Neural cell (in vitro differentiated cells): ENCODE results near the gene LDLRAD4. TPM values are rescaled to one million over a fixed set of nuclear protein-coding genes. Genes with fewer than 3 reads are reported as not detected.
"Not testable (repeated sequence)": the region's sequence is repeated elsewhere in the genome, so short reads cannot be mapped to it uniquely, and the experiment has no call there.

ENCODE experiments used
- H2AFZ ChIP-seq: fragments of 200-600, 300-800 bp; sonication (generic), shearing (Covaris generic); 2 replicates; pipeline ENCODE4 v1.6.0; 2014; ENCODE audit warnings: low read depth, mild to moderate bottlenecking, antibody characterized with exemption, low read length, moderate library complexity
- H3F3A ChIP-seq: fragments of 200-600 bp; shearing (Covaris generic); 2 replicates; pipeline ENCODE4 v1.6.1; 2016; ENCODE audit warnings: mild to moderate bottlenecking, moderate library complexity, mixed read lengths, antibody characterized with exemption, low read length; ENCODE audit not compliant: insufficient read depth, poor library complexity, severe bottlenecking
- H3K27ac ChIP-seq: fragments of 200-600, 300-800 bp; sonication (generic), shearing (Covaris generic); 2 replicates; pipeline ENCODE4 v1.5.1; 2014; ENCODE audit warnings: mild to moderate bottlenecking, low read length, moderate library complexity
- H3K27me3 ChIP-seq: fragments of 300-800, 200-600 bp; sonication (generic), shearing (Covaris generic); 2 replicates; pipeline ENCODE4 v1.6.0; 2014; ENCODE audit warnings: mild to moderate bottlenecking, low read depth, low read length, moderate library complexity; ENCODE audit not compliant: insufficient read depth
- H3K36me3 ChIP-seq: fragments of 300-800, 200-600 bp; sonication (generic), shearing (Covaris generic); 2 replicates; pipeline ENCODE4 v1.5.1; 2014; ENCODE audit warnings: mild to moderate bottlenecking, antibody characterized with exemption, low read length, moderate library complexity; ENCODE audit not compliant: insufficient read depth
- H3K4me2 ChIP-seq: fragments of 300-800, 200-600 bp; sonication (generic), shearing (Covaris generic); 2 replicates; pipeline ENCODE4 v1.6.0; 2014; ENCODE audit warnings: mild to moderate bottlenecking, low read length
- H3K4me3 ChIP-seq: fragments of 300-800, 200-600 bp; sonication (generic), shearing (Covaris generic); 2 replicates; pipeline ENCODE4 v1.5.1; 2014; ENCODE audit warnings: mild to moderate bottlenecking, low read length, moderate library complexity
- H3K79me2 ChIP-seq: fragments of 200-600 bp; shearing (Covaris generic); replicated peaks from 2 replicates; pipeline ENCODE4 v1.6.0; 2014; ENCODE audit warnings: mild to moderate bottlenecking, low read length, moderate library complexity; ENCODE audit not compliant: insufficient read depth
- H3K9ac ChIP-seq: fragments of 300-800, 200-600 bp; sonication (generic), shearing (Covaris generic); 2 replicates; pipeline ENCODE4 v1.6.1; 2016; ENCODE audit warnings: mild to moderate bottlenecking, low read length, mixed read lengths
- H3K9me2 ChIP-seq: fragments of 200-600 bp; shearing (Covaris generic); 2 replicates; pipeline ENCODE4 v1.6.1; 2016; ENCODE audit warnings: mild to moderate bottlenecking, low read length, mixed read lengths; ENCODE audit not compliant: insufficient read depth
- H3K9me3 ChIP-seq: fragments of 200-600, 300-800 bp; sonication (generic), shearing (Covaris generic); 2 replicates; pipeline ENCODE4 v1.6.1; 2016; ENCODE audit warnings: mild to moderate bottlenecking, mixed run types, low read length, moderate library complexity, mixed read lengths
- H4K20me1 ChIP-seq: fragments of 200-600 bp; shearing (Covaris generic); 2 replicates; pipeline ENCODE4 v1.6.1; 2016; ENCODE audit warnings: mild to moderate bottlenecking, mixed run types; ENCODE audit not compliant: insufficient read depth
- CTCF ChIP-seq: fragments of 450-650 bp; IDR thresholded peaks from 2 replicates; pipeline ENCODE4 v1.5.1; 2014; ENCODE audit warnings: antibody characterized with exemption, mild to moderate bottlenecking, moderate library complexity; ENCODE audit not compliant: poor library complexity, severe bottlenecking
- EP300 ChIP-seq: fragments of 450-650 bp; conservative IDR thresholded peaks from 2 replicates; pipeline ENCODE4 v1.6.1; 2014; ENCODE audit warnings: antibody characterized with exemption, mild to moderate bottlenecking, moderate library complexity; ENCODE audit not compliant: poor library complexity, severe bottlenecking
- EZH2 ChIP-seq: fragments of 200-600, 300-800 bp; shearing (Covaris generic), sonication (generic); IDR thresholded peaks from 2 replicates; pipeline ENCODE4 v1.6.1; 2014; ENCODE audit warnings: antibody characterized with exemption, low read length, borderline replicate concordance, mild to moderate bottlenecking; ENCODE audit not compliant: insufficient read depth, poor library complexity, severe bottlenecking
- MXI1 ChIP-seq: fragments of 450-650 bp; conservative IDR thresholded peaks from 2 replicates; pipeline ENCODE4 v1.6.1; 2014; ENCODE audit warnings: antibody characterized with exemption, mild to moderate bottlenecking; ENCODE audit not compliant: poor library complexity, severe bottlenecking
- POLR2AphosphoS5 ChIP-seq: IDR thresholded peaks from 2 replicates; pipeline ENCODE4 v1.6.1; 2012
- RAD21 ChIP-seq: fragments of 450-650 bp; conservative IDR thresholded peaks from 2 replicates; pipeline ENCODE4 v1.6.1; 2014; ENCODE audit warnings: antibody characterized with exemption, mild to moderate bottlenecking, moderate library complexity
- REST ChIP-seq: IDR thresholded peaks from 2 replicates; pipeline ENCODE4 v1.6.1; 2012; ENCODE audit warnings: borderline replicate concordance
- SMC3 ChIP-seq: fragments of 450-650 bp; conservative IDR thresholded peaks from 2 replicates; pipeline ENCODE4 v1.6.1; 2014; ENCODE audit warnings: antibody characterized with exemption, mild to moderate bottlenecking, moderate library complexity; ENCODE audit not compliant: poor library complexity
- TAF1 ChIP-seq: IDR thresholded peaks from 2 replicates; pipeline ENCODE4 v1.6.1; 2012; ENCODE audit warnings: low read depth
- polyA plus RNA-seq: library from polyadenylated mRNA; depleted of rRNA; stranded (reverse); fragments of >200 nt; gene quantifications from 2 replicates; pipeline ENCODE4 v1.2.3, GENCODE V29; 2014

The LDLRAD4 gene
- polyA plus RNA-seq, 1 donor from 2014 or later, result 3.7 TPM

- no peak for TF ChIP-seq MXI1
- no peak for TF ChIP-seq CTCF
- TF ChIP-seq SMC3, result no peak
- TF ChIP-seq REST, result no peak
- no peak for TF ChIP-seq RAD21
- no peak for TF ChIP-seq TAF1
- no peak for TF ChIP-seq POLR2AphosphoS5
- Histone ChIP-seq H3K79me2 (no peaks in the 10 kb centered on the region), H3K9me3 (no peaks in the 10 kb centered on the region), H3K9me2 (no peaks in the 10 kb centered on the region), H3F3A (no peaks in the 10 kb centered on the region), H3K4me2 (no peak overlapping the region), H3K27ac (no peak overlapping the region), H3K36me3 (no peaks in the 10 kb centered on the region), H2AFZ (no peak overlapping the region), H4K20me1 (no peaks in the 10 kb centered on the region), H3K4me3 (no peak overlapping the region), H3K9ac (no peak overlapping the region), H3K27me3 (no peaks in the 10 kb centered on the region)
Measured at GRCh38 chr18:13474907-13475545, 256.5 kb downstream of the LDLRAD4 start.

- H3K9ac ChIP-seq, H4K20me1 ChIP-seq, H3K27ac ChIP-seq, H3K9me2 ChIP-seq, H3K79me2 ChIP-seq, H3F3A ChIP-seq, H3K9me3 ChIP-seq, H3K27me3 ChIP-seq, H3K4me3 ChIP-seq, H2AFZ ChIP-seq, H3K4me2 ChIP-seq, H3K36me3 ChIP-seq: not testable (repeated sequence)
Measured at GRCh38 chr18:13476312-13476711, 257.8 kb downstream of the LDLRAD4 start.

- H3K27ac ChIP-seq, result no peak overlapping the region
- H3K4me2 ChIP-seq, result no peak overlapping the region
- H3K36me3 ChIP-seq, result no peaks in the 10 kb centered on the region
- H3K27me3 ChIP-seq, result no peaks in the 10 kb centered on the region
- H3F3A ChIP-seq, result no peaks in the 10 kb centered on the region
- H3K79me2 ChIP-seq, result no peaks in the 10 kb centered on the region
- H4K20me1 ChIP-seq, result no peaks in the 10 kb centered on the region
- no peak overlapping the region for H3K9ac ChIP-seq
- no peaks in the 10 kb centered on the region for H3K9me3 ChIP-seq
- no peak overlapping the region for H3K4me3 ChIP-seq
- no peak overlapping the region for H2AFZ ChIP-seq
- no peaks in the 10 kb centered on the region for H3K9me2 ChIP-seq
- no peak for TF ChIP-seq EP300
- TF ChIP-seq RAD21, result no peak
- TF ChIP-seq SMC3, result no peak
- no peak for TF ChIP-seq TAF1
- no peak for TF ChIP-seq CTCF
- no peak for TF ChIP-seq MXI1
- no peak for TF ChIP-seq EZH2
- TF ChIP-seq REST, result no peak
- TF ChIP-seq POLR2AphosphoS5, result no peak
Measured at GRCh38 chr18:13477147-13477683, 258.7 kb downstream of the LDLRAD4 start.
